H1 (cell line): ENCODE results near the gene HPCAL4.

Source experiments
- BACH1 ChIP-seq: IDR thresholded peaks from 2 replicates; pipeline ENCODE4 v1.6.1; 2012; ENCODE audit warnings: low read length, improper control_type of control experiment
- CHD7 ChIP-seq: fragments of 300-600 bp; sonication (generic); IDR thresholded peaks from 2 replicates; pipeline ENCODE4 v1.7.1; 2012; ENCODE audit warnings: low read length, moderate library complexity, mild to moderate bottlenecking, inconsistent platforms; ENCODE audit not compliant: insufficient replicate concordance
- CTCF ChIP-seq, 3 experiments: IDR thresholded peaks; 1 replicate in 2 of 3; 2 replicates in 1 of 3; pipeline versions ENCODE4 v1.5.1 to v1.6.1; 2011; ENCODE audit warnings: low read length in 3 of 3, mild to moderate bottlenecking in 3 of 3, inconsistent platforms in 2 of 3, low read depth in 1 of 3, moderate library complexity in 1 of 3; ENCODE audit not compliant: insufficient read depth in 1 of 3; ENCODE audit errors: control extremely low read depth in 1 of 3
- JUN ChIP-seq: IDR thresholded peaks from 2 replicates; pipeline ENCODE4 v1.6.1; 2011; ENCODE audit warnings: low read depth, mild to moderate bottlenecking, improper control_type of control experiment, low read length
- POLR2A ChIP-seq, 2 experiments: IDR thresholded peaks; 1 replicate in 1 of 2; 2 replicates in 1 of 2; pipeline ENCODE4 v1.6.1; 2011; ENCODE audit warnings: low read depth in 2 of 2, low read length in 2 of 2, mild to moderate bottlenecking in 2 of 2; ENCODE audit errors: control extremely low read depth in 1 of 2
- RAD21 ChIP-seq, 2 experiments: IDR thresholded peaks in 1 of 2; conservative IDR thresholded peaks in 1 of 2; 2 replicates each; pipeline ENCODE4 v1.6.1; 2011; ENCODE audit warnings: low read depth in 2 of 2, low read length in 2 of 2, improper control_type of control experiment in 1 of 2, inconsistent platforms in 1 of 2, mild to moderate bottlenecking in 1 of 2, moderate library complexity in 1 of 2

- TF ChIP-seq CTCF (IDR thresholded peaks at IDR 0.05; ENCODE audit: control extremely low read depth in 1 of 3, insufficient read depth in 1 of 3, low read depth in 1 of 3, low read length in 3 of 3) (no peak), BACH1 (no peak), RAD21 (IDR thresholded peaks at IDR 0.05 in 1 of 2, conservative IDR thresholded peaks at IDR 0.05 in 1 of 2; ENCODE audit: low read depth in 2 of 2, low read length in 2 of 2) (no peak), CHD7 (no peak), POLR2A (IDR thresholded peaks at IDR 0.05; ENCODE audit: control extremely low read depth in 1 of 2, low read depth in 2 of 2, low read length in 2 of 2) (no peak), JUN (no peak)
These were observed 13.6 kb downstream of the HPCAL4 start for GRCh38 chr1:39677645-39678044.
